ENCODE results near the gene PUDP. TPM values are rescaled to one million over a fixed set of nuclear protein-coding genes. Genes with fewer than 3 reads are reported as not detected.

Gene PUDP
- polyA plus RNA-seq, 3 donors from 2014 or later: 5.4 to 17.4 (median 13.0) TPM

GRCh38 chrX:7143076-7143475 lies 4.9 kb downstream of the PUDP start:
- H3K9me3 Mint-ChIP-seq: no peaks in the 10 kb centered on the region
- H3K27ac Mint-ChIP-seq: no peak overlapping the region
- peaks cover 7 to 9% (median 8%) of the 10 kb centered on the region in 3 donors for H3K27me3 Mint-ChIP-seq (ENCODE audit: low read depth in 3 of 3)
- DNase-seq: no peak
- H3K4me3 Mint-ChIP-seq: no peak overlapping the region
- no peaks in the 10 kb centered on the region for H3K36me3 Mint-ChIP-seq
- H3K4me1 Mint-ChIP-seq: peaks cover 17 to 30% of the 10 kb centered on the region in 2 donors

GRCh38 chrX:7139202-7140081 lies 8.5 kb downstream of the PUDP start:
- DNase-seq: no peak
- H3K27me3 Mint-ChIP-seq (ENCODE audit: low read depth in 3 of 3): peaks cover 0 to 3% (median 0%) of the 10 kb centered on the region in 3 donors
- H3K36me3 Mint-ChIP-seq: no peaks in the 10 kb centered on the region
- H3K4me1 Mint-ChIP-seq: peaks cover 5 to 9% of the 10 kb centered on the region in 2 donors
- no peaks in the 10 kb centered on the region for H3K9me3 Mint-ChIP-seq
- no peak overlapping the region for H3K4me3 Mint-ChIP-seq
- H3K27ac Mint-ChIP-seq: peak overlapping the region in 1 of 6 donors; percentile 20

- H3K9me3 Mint-ChIP-seq: no peaks in the 10 kb centered on the region
- no peak for DNase-seq
- no peak overlapping the region for H3K4me3 Mint-ChIP-seq
- no peak overlapping the region for H3K27ac Mint-ChIP-seq
- peaks cover 0 to 3% (median 3%) of the 10 kb centered on the region in 3 donors for H3K36me3 Mint-ChIP-seq
- peaks cover 0 to 3% (median 2%) of the 10 kb centered on the region in 3 donors for H3K27me3 Mint-ChIP-seq (ENCODE audit: low read depth in 3 of 3)
- H3K4me1 Mint-ChIP-seq: peaks cover 23 to 34% of the 10 kb centered on the region in 2 donors
Observed at GRCh38 chrX:7134981-7135380, 13.0 kb downstream of the PUDP start.

GRCh38 chrX:7133050-7133440 lies 14.9 kb downstream of the PUDP start:
- Mint-ChIP-seq H3K4me1 (peaks cover 22 to 28% of the 10 kb centered on the region in 2 donors), H3K4me3 (no peak overlapping the region), H3K27me3 (ENCODE audit: low read depth in 3 of 3) (peaks cover 0 to 3% (median 2%) of the 10 kb centered on the region in 3 donors)

GRCh38 chrX:7132335-7133049 lies 15.5 kb downstream of the PUDP start:
- H3K27ac Mint-ChIP-seq: peak overlapping the region in 3 of 6 donors; percentile 14 to 87 (median 75)
- H3K36me3 Mint-ChIP-seq: peaks cover 0 to 3% (median 3%) of the 10 kb centered on the region in 3 donors
- no peak overlapping the region for H3K4me3 Mint-ChIP-seq
- peaks cover 21 to 28% of the 10 kb centered on the region in 2 donors for H3K4me1 Mint-ChIP-seq
- H3K9me3 Mint-ChIP-seq: no peaks in the 10 kb centered on the region
- peak; percentile 18 to 28 (median 19) for DNase-seq
- H3K27me3 Mint-ChIP-seq (ENCODE audit: low read depth in 3 of 3): peaks cover 0 to 2% (median 0%) of the 10 kb centered on the region in 3 donors

More at GRCh38 chrX:7133050-7133440, 14.9 kb downstream of the PUDP start:
- no peak for DNase-seq
- H3K9me3 Mint-ChIP-seq: no peaks in the 10 kb centered on the region
- peak overlapping the region in 3 of 6 donors; percentile 14 to 87 (median 75) for H3K27ac Mint-ChIP-seq
- H3K36me3 Mint-ChIP-seq: peaks cover 0 to 3% (median 3%) of the 10 kb centered on the region in 3 donors

- H3K27ac Mint-ChIP-seq: peak overlapping the region in 1 of 6 donors; percentile 34
- no peak for DNase-seq
- peaks cover 21 to 28% of the 10 kb centered on the region in 2 donors for H3K4me1 Mint-ChIP-seq
- H3K27me3 Mint-ChIP-seq (ENCODE audit: low read depth in 3 of 3): peaks cover 0 to 2% (median 0%) of the 10 kb centered on the region in 3 donors
- peaks cover 0 to 3% (median 3%) of the 10 kb centered on the region in 3 donors for H3K36me3 Mint-ChIP-seq
- H3K4me3 Mint-ChIP-seq: no peak overlapping the region
- H3K9me3 Mint-ChIP-seq: no peaks in the 10 kb centered on the region
Observed at GRCh38 chrX:7131621-7132020, 16.3 kb downstream of the PUDP start.

- Mint-ChIP-seq H3K27me3 (ENCODE audit: low read depth in 3 of 3) (peaks cover 0 to 2% (median 0%) of the 10 kb centered on the region in 3 donors), H3K4me3 (no peak overlapping the region), H3K27ac (no peak overlapping the region), H3K9me3 (no peaks in the 10 kb centered on the region), H3K4me1 (peaks cover 3 to 30% of the 10 kb centered on the region in 2 donors), H3K36me3 (peaks cover 10 to 17% (median 10%) of the 10 kb centered on the region in 3 donors)
- no peak for DNase-seq
Observed at GRCh38 chrX:7127056-7127455, 20.9 kb downstream of the PUDP start.

GRCh38 chrX:7120878-7121219 lies 27.1 kb downstream of the PUDP start:
- Mint-ChIP-seq H3K27ac (no peak overlapping the region), H3K36me3 (peaks cover 10 to 13% (median 11%) of the 10 kb centered on the region in 3 donors), H3K27me3 (ENCODE audit: low read depth in 3 of 3) (no peaks in the 10 kb centered on the region), H3K9me3 (no peaks in the 10 kb centered on the region), H3K4me3 (no peak overlapping the region), H3K4me1 (peaks cover 18 to 37% of the 10 kb centered on the region in 2 donors)
- DNase-seq: no peak

- Mint-ChIP-seq H3K4me3 (no peak overlapping the region), H3K9me3 (no peaks in the 10 kb centered on the region), H3K27ac (no peak overlapping the region), H3K27me3 (ENCODE audit: low read depth in 3 of 3) (no peaks in the 10 kb centered on the region), H3K4me1 (peaks cover 20 to 37% of the 10 kb centered on the region in 2 donors), H3K36me3 (peaks cover 5 to 8% (median 7%) of the 10 kb centered on the region in 3 donors)
- DNase-seq: no peak
Observed at GRCh38 chrX:7119950-7120877, 27.7 kb downstream of the PUDP start.

GRCh38 chrX:7117587-7117986 lies 30.4 kb downstream of the PUDP start:
- H3K9me3 Mint-ChIP-seq: no peaks in the 10 kb centered on the region
- H3K4me3 Mint-ChIP-seq: no peak overlapping the region
- H3K36me3 Mint-ChIP-seq: peaks cover 0 to 12% (median 0%) of the 10 kb centered on the region in 3 donors
- peaks cover 23 to 34% of the 10 kb centered on the region in 2 donors for H3K4me1 Mint-ChIP-seq
- no peaks in the 10 kb centered on the region for H3K27me3 Mint-ChIP-seq (ENCODE audit: low read depth in 3 of 3)
- DNase-seq: no peak
- H3K27ac Mint-ChIP-seq: no peak overlapping the region

- DNase-seq: no peak
- Mint-ChIP-seq H3K4me3 (no peak overlapping the region), H3K9me3 (no peaks in the 10 kb centered on the region), H3K36me3 (peaks cover 0 to 12% (median 0%) of the 10 kb centered on the region in 3 donors), H3K4me1 (peaks cover 26 to 42% of the 10 kb centered on the region in 2 donors), H3K27ac (no peak overlapping the region), H3K27me3 (ENCODE audit: low read depth in 3 of 3) (no peaks in the 10 kb centered on the region)
Observed at GRCh38 chrX:7116081-7116480, 31.9 kb downstream of the PUDP start.

GRCh38 chrX:7115557-7115956 lies 32.4 kb downstream of the PUDP start:
- Mint-ChIP-seq H3K36me3 (peaks cover 0 to 12% (median 0%) of the 10 kb centered on the region in 3 donors), H3K4me1 (peaks cover 28 to 47% of the 10 kb centered on the region in 2 donors), H3K27ac (no peak overlapping the region), H3K4me3 (no peak overlapping the region), H3K9me3 (no peaks in the 10 kb centered on the region), H3K27me3 (ENCODE audit: low read depth in 3 of 3) (no peaks in the 10 kb centered on the region)
- DNase-seq: no peak

- H3K4me1 Mint-ChIP-seq: peaks cover 34 to 56% of the 10 kb centered on the region in 2 donors
- no peaks in the 10 kb centered on the region for H3K27me3 Mint-ChIP-seq (ENCODE audit: low read depth in 3 of 3)
- no peak overlapping the region for H3K27ac Mint-ChIP-seq
- DNase-seq: no peak
- H3K9me3 Mint-ChIP-seq: no peaks in the 10 kb centered on the region
- peaks cover 0 to 12% (median 0%) of the 10 kb centered on the region in 3 donors for H3K36me3 Mint-ChIP-seq
- no peak overlapping the region for H3K4me3 Mint-ChIP-seq
Observed at GRCh38 chrX:7112071-7112470, 35.9 kb downstream of the PUDP start.
